Measurements from ENCODE around the gene HS3ST5.
A peak's percentile ranks its signal among the peaks of the same experiment; 100 is the strongest.

The HS3ST5 gene

GRCh38 chr6:114162691-114163347 is 180.0 kb downstream of the HS3ST5 start:
- DNase-seq (ENCODE audit: low read depth) = no peak
- TF ChIP-seq, protein P1, sequence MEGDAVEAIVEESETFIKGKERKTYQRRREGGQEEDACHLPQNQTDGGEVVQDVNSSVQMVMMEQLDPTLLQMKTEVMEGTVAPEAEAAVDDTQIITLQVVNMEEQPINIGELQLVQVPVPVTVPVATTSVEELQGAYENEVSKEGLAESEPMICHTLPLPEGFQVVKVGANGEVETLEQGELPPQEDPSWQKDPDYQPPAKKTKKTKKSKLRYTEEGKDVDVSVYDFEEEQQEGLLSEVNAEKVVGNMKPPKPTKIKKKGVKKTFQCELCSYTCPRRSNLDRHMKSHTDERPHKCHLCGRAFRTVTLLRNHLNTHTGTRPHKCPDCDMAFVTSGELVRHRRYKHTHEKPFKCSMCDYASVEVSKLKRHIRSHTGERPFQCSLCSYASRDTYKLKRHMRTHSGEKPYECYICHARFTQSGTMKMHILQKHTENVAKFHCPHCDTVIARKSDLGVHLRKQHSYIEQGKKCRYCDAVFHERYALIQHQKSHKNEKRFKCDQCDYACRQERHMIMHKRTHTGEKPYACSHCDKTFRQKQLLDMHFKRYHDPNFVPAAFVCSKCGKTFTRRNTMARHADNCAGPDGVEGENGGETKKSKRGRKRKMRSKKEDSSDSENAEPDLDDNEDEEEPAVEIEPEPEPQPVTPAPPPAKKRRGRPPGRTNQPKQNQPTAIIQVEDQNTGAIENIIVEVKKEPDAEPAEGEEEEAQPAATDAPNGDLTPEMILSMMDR (IDR thresholded peaks at IDR 0.05; ENCODE audit: control insufficient read depth, extremely low read depth, insufficient read depth) = no peak
- no peak overlapping the region for H3K4me3 ChIP-seq (ENCODE audit: low read depth, low read length)

DNA sequence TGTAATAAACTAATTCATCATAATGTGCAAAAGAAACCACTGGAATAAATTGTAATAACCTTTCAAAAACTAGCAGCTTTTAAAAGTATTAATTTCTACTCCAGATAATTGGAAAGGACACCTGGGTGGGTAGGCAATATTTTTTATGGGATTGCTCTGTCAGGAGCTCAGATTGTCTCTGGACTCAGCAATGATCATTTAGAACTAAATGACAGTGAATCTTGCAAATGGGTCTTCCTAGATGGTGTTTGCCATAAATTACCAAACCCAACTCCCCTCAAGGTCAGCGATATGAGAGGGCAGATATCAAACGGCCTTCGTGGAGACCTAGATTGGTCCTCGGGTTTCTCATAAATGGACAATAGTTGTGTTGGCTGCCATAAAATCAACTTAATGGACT is 181.9 kb downstream of the HS3ST5 start:
- H3K4me3 ChIP-seq (ENCODE audit: low read depth, low read length) = no peak overlapping the region
- TF ChIP-seq, protein P1 (IDR thresholded peaks at IDR 0.05; ENCODE audit: control insufficient read depth, extremely low read depth, insufficient read depth) = no peak
- no peak for DNase-seq (ENCODE audit: low read depth)

- peak; percentile 73 for DNase-seq (ENCODE audit: low read depth)
- no peak overlapping the region for H3K4me3 ChIP-seq (ENCODE audit: low read depth, low read length)
- TF ChIP-seq, protein P1 (IDR thresholded peaks at IDR 0.05; ENCODE audit: control insufficient read depth, extremely low read depth, insufficient read depth) = no peak
Observed at GRCh38 chr6:114159727-114160126, 183.1 kb downstream of the HS3ST5 start.

DNA sequence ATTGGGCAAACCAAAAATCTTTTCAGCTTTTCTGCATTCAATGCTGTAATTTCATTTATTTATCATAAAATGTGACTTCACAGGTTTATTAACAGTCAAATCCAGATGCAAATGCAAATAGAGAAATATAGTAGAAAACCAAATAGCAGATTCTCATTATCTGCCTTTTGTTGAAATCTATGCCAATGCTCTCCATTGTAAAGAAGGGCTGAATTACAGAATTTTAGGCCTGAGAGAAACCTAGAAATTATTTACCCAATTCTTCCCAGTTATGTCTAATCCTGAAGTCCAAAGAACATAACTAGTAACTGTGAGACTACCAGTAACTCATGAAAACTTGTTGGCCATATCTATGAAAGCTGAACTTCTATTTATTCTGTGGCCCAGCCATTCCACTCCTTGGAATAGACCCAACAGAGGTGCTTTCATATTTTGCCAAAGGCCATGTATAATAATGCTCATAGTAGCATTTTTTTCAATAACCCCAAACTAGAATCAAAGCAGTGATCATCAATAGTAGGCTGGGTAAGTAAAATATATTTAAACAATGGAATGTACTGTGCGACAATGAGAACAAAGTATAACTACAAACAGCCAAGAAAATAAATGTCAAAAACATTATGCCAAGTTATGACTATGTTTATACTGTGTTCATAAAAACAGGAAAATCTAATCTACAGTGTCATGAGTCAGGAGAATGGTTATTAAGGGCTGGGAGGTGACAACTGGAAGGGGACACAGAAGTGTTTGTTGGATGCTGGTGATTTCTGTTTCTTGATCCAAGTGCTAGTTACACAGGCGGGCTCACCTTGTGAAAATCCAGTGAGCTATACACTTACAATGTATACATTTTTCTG is 183.8 kb downstream of the HS3ST5 start:
- no peak overlapping the region for H3K4me3 ChIP-seq (ENCODE audit: low read depth, low read length)
- peak; percentile 23 for DNase-seq (ENCODE audit: low read depth)
- TF ChIP-seq, protein P1 (IDR thresholded peaks at IDR 0.05; ENCODE audit: control insufficient read depth, extremely low read depth, insufficient read depth) = no peak

- H3K4me3 ChIP-seq (ENCODE audit: low read depth, low read length) = no peak overlapping the region
- DNase-seq (ENCODE audit: low read depth) = no peak
- TF ChIP-seq, protein P1 (IDR thresholded peaks at IDR 0.05; ENCODE audit: control insufficient read depth, extremely low read depth, insufficient read depth) = no peak
Observed at GRCh38 chr6:114158411-114158810, 184.4 kb downstream of the HS3ST5 start.

- no peak for DNase-seq (ENCODE audit: low read depth)
- TF ChIP-seq, protein P1 (IDR thresholded peaks at IDR 0.05; ENCODE audit: control insufficient read depth, extremely low read depth, insufficient read depth) = no peak
- H3K4me3 ChIP-seq (ENCODE audit: low read depth, low read length) = no peak overlapping the region
Observed at GRCh38 chr6:114157848-114158247, 185.0 kb downstream of the HS3ST5 start.

Data from LNCaP clone FGC (cell line).